Chondrocyte (in vitro differentiated cells): ENCODE measurements around the gene NLRP9. TPM values are rescaled to one million over a fixed set of nuclear protein-coding genes. Genes with fewer than 3 reads are reported as not detected.

Source experiments
- DNase-seq: peaks from one replicate; pipeline ENCODE4 v3.0.0; 2021; ENCODE audit warnings: mixed read lengths, low spot score
- H3K27ac Mint-ChIP-seq: one replicate; pipeline ENCODE4 v1.8.0; 2021; ENCODE audit warnings: mild to moderate bottlenecking, moderate library complexity, mixed read lengths; ENCODE audit not compliant: unreplicated experiment
- H3K27me3 Mint-ChIP-seq: 2 replicates; pipeline ENCODE4 v1.8.0; 2021; ENCODE audit warnings: low read depth, mixed read lengths
- H3K36me3 Mint-ChIP-seq: 2 replicates; pipeline ENCODE4 v1.8.0; 2021; ENCODE audit warnings: low read depth, mixed read lengths
- H3K4me1 Mint-ChIP-seq: 2 replicates; pipeline ENCODE4 v1.8.0; 2021; ENCODE audit warnings: low read depth, mild to moderate bottlenecking, mixed read lengths
- H3K4me3 Mint-ChIP-seq: one replicate; pipeline ENCODE4 v1.8.0; 2021; ENCODE audit warnings: mild to moderate bottlenecking, moderate library complexity, mixed read lengths; ENCODE audit not compliant: unreplicated experiment
- H3K9me3 Mint-ChIP-seq: 2 replicates; pipeline ENCODE4 v1.8.0; 2021; ENCODE audit warnings: low read depth, mixed read lengths
- CTCF ChIP-seq: fragments of 200-600 bp; sonication (generic); IDR thresholded peaks from 2 replicates; pipeline ENCODE4 v1.5.0; 2021; ENCODE audit warnings: antibody characterized with exemption, mild to moderate bottlenecking, moderate library complexity
- total RNA-seq: library from RNA; stranded (reverse); gene quantifications from 3 replicates; pipeline ENCODE4 v1.2.1, GENCODE V29; 2021

NLRP9 gene
- total RNA-seq, 1 donor from 2014 or later, result not detected

GRCh38 chr19:55697069-55697440, 41.1 kb downstream of the NLRP9 start:
- H3K27ac Mint-ChIP-seq, result no peak overlapping the region
- H3K27me3 Mint-ChIP-seq, result no peaks in the 10 kb centered on the region
- TF ChIP-seq CTCF, result no peak
- DNase-seq, result peak; percentile 59
- peaks cover 27% of the 10 kb centered on the region for H3K36me3 Mint-ChIP-seq
- H3K4me1 Mint-ChIP-seq, result no peaks in the 10 kb centered on the region
- no peaks in the 10 kb centered on the region for H3K9me3 Mint-ChIP-seq
- H3K4me3 Mint-ChIP-seq, result no peak overlapping the region

GRCh38 chr19:55696301-55697068, 41.7 kb downstream of the NLRP9 start:
- H3K27ac Mint-ChIP-seq, result no peak overlapping the region
- no peak for TF ChIP-seq CTCF
- H3K4me1 Mint-ChIP-seq, result no peaks in the 10 kb centered on the region
- no peaks in the 10 kb centered on the region for H3K9me3 Mint-ChIP-seq
- peak; percentile 88 for DNase-seq
- no peaks in the 10 kb centered on the region for H3K27me3 Mint-ChIP-seq
- no peak overlapping the region for H3K4me3 Mint-ChIP-seq
- peaks cover 25% of the 10 kb centered on the region for H3K36me3 Mint-ChIP-seq

- Mint-ChIP-seq H3K4me3 (no peak overlapping the region), H3K27ac (no peak overlapping the region), H3K9me3 (no peaks in the 10 kb centered on the region), H3K4me1 (no peaks in the 10 kb centered on the region), H3K27me3 (no peaks in the 10 kb centered on the region), H3K36me3 (peaks cover 24% of the 10 kb centered on the region)
- DNase-seq, result no peak
- TF ChIP-seq CTCF, result no peak
Measured at GRCh38 chr19:55695511-55696290, 42.5 kb downstream of the NLRP9 start.

- H3K9me3 Mint-ChIP-seq, result no peaks in the 10 kb centered on the region
- peak; percentile 92 for DNase-seq
- no peaks in the 10 kb centered on the region for H3K4me1 Mint-ChIP-seq
- no peak overlapping the region for H3K27ac Mint-ChIP-seq
- H3K27me3 Mint-ChIP-seq, result no peaks in the 10 kb centered on the region
- TF ChIP-seq CTCF, result no peak
- H3K36me3 Mint-ChIP-seq, result peaks cover 20% of the 10 kb centered on the region
- H3K4me3 Mint-ChIP-seq, result no peak overlapping the region
Measured at GRCh38 chr19:55694656-55695491, 43.3 kb downstream of the NLRP9 start.

- peaks cover 22% of the 10 kb centered on the region for H3K36me3 Mint-ChIP-seq
- no peak overlapping the region for H3K4me3 Mint-ChIP-seq
- TF ChIP-seq CTCF, result no peak
- no peaks in the 10 kb centered on the region for H3K27me3 Mint-ChIP-seq
- no peak overlapping the region for H3K27ac Mint-ChIP-seq
- H3K4me1 Mint-ChIP-seq, result no peaks in the 10 kb centered on the region
- peak; percentile 58 for DNase-seq
- H3K9me3 Mint-ChIP-seq, result no peaks in the 10 kb centered on the region
Measured at GRCh38 chr19:55694241-55694655, 44.0 kb downstream of the NLRP9 start.
